Omental fat pad (tissue), 4 donors: ENCODE measurements around the gene SECISBP2. TPM values are rescaled to one million over a fixed set of nuclear protein-coding genes. Genes with fewer than 3 reads are reported as not detected.
"Not testable (repeated sequence)": the region's sequence is repeated elsewhere in the genome, so short reads cannot be mapped to it uniquely, and the experiment has no call there.

ENCODE experiments used
- ATAC-seq: fragments of 150-250 bp; one replicate; pipeline ENCODE4 v1.9.1; 2016; ENCODE audit warnings: mild to moderate bottlenecking, moderate library complexity; ENCODE audit not compliant: low FRiP score
- DNase-seq: peaks from one replicate; pipeline ENCODE4 v3.0.0-alpha.2; 2019; ENCODE audit warnings: low spot score
- total RNA-seq, 4 donors: library from RNA; depleted of rRNA; stranded (reverse); fragments of >200 nt; gene quantifications; one replicate each; pipeline ENCODE4 v1.1.0, GENCODE V29; 2016
- TF ChIP-seq, protein P1 (sequence below), 3 donors: fragments of 450-650 bp; IDR thresholded peaks; one replicate each; pipeline ENCODE4 v1.5.1; 2016 to 2017; ENCODE audit warnings: antibody characterized with exemption in 3 of 3, mild to moderate bottlenecking in 3 of 3, moderate library complexity in 2 of 3

SECISBP2 gene
- total RNA-seq, 4 donors from 2014 or later, result 45.8 to 68.4 (median 54.2) TPM

- DNase-seq (no peak), ATAC-seq (no peak)
- TF ChIP-seq, protein P1, sequence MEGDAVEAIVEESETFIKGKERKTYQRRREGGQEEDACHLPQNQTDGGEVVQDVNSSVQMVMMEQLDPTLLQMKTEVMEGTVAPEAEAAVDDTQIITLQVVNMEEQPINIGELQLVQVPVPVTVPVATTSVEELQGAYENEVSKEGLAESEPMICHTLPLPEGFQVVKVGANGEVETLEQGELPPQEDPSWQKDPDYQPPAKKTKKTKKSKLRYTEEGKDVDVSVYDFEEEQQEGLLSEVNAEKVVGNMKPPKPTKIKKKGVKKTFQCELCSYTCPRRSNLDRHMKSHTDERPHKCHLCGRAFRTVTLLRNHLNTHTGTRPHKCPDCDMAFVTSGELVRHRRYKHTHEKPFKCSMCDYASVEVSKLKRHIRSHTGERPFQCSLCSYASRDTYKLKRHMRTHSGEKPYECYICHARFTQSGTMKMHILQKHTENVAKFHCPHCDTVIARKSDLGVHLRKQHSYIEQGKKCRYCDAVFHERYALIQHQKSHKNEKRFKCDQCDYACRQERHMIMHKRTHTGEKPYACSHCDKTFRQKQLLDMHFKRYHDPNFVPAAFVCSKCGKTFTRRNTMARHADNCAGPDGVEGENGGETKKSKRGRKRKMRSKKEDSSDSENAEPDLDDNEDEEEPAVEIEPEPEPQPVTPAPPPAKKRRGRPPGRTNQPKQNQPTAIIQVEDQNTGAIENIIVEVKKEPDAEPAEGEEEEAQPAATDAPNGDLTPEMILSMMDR (IDR thresholded peaks at IDR 0.05), result no peak
Observed at GRCh38 chr9:89295400-89295799, 22.9 kb upstream of the SECISBP2 start.

DNA sequence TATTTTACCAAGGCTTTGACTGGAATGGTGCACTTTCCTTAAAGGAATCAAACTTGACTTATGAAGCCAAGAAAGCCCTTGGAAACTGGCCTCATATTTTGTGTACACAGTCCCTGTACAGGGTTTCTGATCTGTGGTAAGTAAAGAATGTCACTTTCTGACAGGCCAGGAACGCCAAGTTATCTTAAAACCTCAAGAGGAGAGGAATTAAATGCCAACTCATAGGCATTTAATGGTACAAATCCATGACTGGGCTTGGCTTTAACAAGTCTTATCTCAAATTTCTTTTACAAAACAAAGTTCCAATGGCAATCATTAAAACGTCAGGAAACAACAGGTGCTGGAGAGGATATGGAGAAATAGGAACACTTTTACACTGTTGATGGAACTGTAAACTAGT, 16.3 kb upstream of the SECISBP2 start:
- not testable (repeated sequence) for ATAC-seq, DNase-seq

DNA sequence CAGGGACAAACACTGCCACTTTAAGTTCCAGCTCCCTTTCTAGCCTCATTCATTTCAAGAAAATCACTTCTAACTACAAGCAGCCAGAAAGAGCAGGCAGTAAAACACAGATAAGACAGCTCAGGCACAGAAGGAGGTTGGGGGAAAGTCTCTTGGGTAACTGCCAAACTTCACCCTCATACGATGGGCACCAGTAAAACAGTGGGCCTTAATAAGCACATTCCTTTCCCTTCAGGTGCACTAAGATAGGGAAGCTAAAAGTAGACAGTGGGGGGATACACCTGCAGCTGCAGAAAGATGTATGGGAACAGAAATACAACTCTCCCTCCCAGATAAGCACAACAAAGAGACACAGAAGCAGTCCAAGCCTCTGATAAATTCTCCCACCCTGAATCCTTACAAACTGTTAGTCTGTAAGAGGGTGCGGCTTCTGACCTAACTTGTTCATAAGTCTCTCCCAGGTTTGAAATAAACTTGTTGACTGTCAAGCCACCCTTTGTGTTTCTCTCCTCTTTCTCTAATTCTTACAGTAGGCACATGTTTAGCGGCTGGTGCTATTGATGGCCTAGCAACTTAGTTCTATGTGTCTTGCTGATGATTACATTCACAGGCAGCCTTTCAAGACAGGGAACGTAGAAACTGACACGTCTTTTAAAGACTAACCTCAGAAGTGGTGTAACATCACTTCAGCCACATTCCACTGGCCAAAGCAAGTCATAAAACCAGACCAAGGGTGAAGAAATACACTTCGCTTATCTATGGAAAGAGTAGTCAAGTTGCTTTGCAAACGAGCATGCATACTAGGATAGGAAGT, 14.1 kb upstream of the SECISBP2 start:
- DNase-seq, result no peak
- TF ChIP-seq, protein P1 (IDR thresholded peaks at IDR 0.05), result no peak
- no peak for ATAC-seq

GRCh38 chr9:89304834-89305188, 13.5 kb upstream of the SECISBP2 start:
- ATAC-seq, result no peak
- TF ChIP-seq, protein P1 (IDR thresholded peaks at IDR 0.05), result no peak
- no peak for DNase-seq

GRCh38 chr9:89305868-89306267, 12.4 kb upstream of the SECISBP2 start:
- DNase-seq (no peak), ATAC-seq (no peak)
- TF ChIP-seq, protein P1 (IDR thresholded peaks at IDR 0.05), result no peak

DNA sequence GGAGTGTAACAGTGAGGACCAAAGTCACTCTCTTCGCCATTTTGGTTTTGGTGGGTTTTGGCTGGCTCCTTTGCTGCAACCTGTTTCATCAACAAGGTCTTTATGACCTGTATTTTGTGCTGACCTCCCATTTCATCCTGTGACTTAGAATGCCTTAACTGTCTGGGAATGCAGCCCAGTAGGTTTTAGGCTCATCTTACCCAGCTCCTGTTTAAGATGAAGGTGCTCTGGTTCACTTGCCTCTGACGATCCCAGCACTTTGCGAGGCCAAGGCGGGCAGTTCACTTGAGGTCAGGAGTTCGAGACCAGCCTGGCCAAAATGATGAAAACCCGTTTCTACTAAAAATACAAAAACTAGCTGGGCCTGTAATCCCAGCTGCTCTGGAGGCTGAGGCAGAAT, 9.1 kb upstream of the SECISBP2 start:
- DNase-seq, result no peak
- no peak for ATAC-seq
- TF ChIP-seq, protein P1 (IDR thresholded peaks at IDR 0.05), result no peak

DNA sequence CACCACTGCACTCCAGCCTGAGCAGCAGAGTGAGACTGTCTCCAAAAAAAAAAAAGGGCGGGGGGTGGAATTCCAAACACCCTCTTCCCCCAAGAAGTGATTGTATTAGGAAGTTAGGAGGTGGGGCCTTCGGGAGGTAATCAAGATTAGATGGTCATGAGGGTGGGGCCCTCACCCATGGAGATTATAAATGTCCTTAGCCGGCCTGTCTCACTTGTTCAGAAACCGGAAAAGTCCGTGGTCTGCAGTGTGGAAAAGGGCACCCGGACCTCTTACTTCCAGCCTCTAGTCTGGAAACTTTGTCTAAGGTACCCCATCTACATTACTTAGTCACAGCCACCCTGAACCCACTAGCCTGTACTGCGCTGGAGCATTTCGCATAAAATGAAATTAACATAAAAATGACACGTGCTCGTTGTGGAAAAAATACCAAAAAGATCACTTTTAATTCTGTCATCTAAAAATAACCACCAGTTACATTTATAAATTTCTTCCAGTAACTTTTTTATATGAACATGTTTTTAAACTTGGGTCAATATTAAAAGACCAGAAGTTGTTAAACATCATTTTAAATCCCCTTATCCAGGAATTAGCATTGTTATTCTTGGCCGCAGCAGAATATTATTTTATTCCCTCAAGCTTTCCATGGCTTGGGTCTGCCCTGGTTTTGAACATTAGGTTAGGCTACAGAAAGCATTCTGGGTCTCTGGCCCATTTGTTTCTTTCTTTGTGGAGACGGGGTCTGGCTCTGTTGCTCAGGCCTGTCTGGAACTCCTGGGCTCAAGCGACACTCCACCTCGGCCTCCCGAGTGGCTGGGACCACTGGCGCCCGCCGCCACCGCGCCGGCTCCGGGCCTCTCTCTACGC, 8.5 kb upstream of the SECISBP2 start:
- ATAC-seq (no peak), DNase-seq (no peak)
- TF ChIP-seq, protein P1 (IDR thresholded peaks at IDR 0.05), result no peak
